Gastroesophageal sphincter (tissue), 3 donors: ENCODE measurements around the gene TRDN.

ENCODE experiments used
- POLR2AphosphoS5 ChIP-seq: sonication (generic); formaldehyde crosslinking; IDR thresholded peaks from one replicate; pipeline ENCODE4 v1.6.1; 2017; ENCODE audit warnings: antibody characterized with exemption
- TF ChIP-seq, protein P1 (sequence below), 4 experiments: fragments of 200-600 bp in 2 of 4; fragments of 450-650 bp in 2 of 4; sonication (generic) in 1 of 4; IDR thresholded peaks; one replicate each; pipeline ENCODE4 v1.5.1; 2017 to 2019; ENCODE audit warnings: antibody characterized with exemption in 4 of 4, mild to moderate bottlenecking in 2 of 4, moderate library complexity in 2 of 4

DNA sequence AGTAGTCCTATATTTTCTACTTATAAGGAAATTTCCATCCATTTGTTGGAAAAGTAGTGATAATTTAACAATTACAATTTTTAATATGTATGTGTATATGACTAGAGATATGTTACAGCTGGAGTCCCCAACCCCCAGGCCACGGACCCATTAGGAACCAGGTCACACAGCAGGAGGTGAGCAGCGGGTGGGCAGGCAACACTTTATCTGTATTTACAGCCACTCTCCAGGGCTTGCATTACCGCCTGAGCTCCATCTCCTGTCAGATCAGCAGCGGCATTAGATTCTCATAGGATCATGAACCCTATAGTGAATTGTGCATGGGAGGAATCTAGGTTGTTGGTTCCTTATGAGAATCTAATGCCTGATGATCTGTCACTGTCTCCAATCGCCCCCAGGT, 46.8 kb downstream of the TRDN start:
- TF ChIP-seq, protein P1, sequence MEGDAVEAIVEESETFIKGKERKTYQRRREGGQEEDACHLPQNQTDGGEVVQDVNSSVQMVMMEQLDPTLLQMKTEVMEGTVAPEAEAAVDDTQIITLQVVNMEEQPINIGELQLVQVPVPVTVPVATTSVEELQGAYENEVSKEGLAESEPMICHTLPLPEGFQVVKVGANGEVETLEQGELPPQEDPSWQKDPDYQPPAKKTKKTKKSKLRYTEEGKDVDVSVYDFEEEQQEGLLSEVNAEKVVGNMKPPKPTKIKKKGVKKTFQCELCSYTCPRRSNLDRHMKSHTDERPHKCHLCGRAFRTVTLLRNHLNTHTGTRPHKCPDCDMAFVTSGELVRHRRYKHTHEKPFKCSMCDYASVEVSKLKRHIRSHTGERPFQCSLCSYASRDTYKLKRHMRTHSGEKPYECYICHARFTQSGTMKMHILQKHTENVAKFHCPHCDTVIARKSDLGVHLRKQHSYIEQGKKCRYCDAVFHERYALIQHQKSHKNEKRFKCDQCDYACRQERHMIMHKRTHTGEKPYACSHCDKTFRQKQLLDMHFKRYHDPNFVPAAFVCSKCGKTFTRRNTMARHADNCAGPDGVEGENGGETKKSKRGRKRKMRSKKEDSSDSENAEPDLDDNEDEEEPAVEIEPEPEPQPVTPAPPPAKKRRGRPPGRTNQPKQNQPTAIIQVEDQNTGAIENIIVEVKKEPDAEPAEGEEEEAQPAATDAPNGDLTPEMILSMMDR (IDR thresholded peaks at IDR 0.05): no peak
- TF ChIP-seq POLR2AphosphoS5: no peak
